Neural progenitor cell (in vitro differentiated cells): ENCODE measurements around the gene CHPF2. TPM values are rescaled to one million over a fixed set of nuclear protein-coding genes. Genes with fewer than 3 reads are reported as not detected.

ENCODE experiments used
- DNase-seq: peaks from one replicate; pipeline ENCODE4 v3.0.0-alpha.2; 2016; ENCODE audit warnings: low spot score
- H2AFZ ChIP-seq: fragments of 200-600 bp; sonication (generic); replicated peaks from 2 replicates; pipeline ENCODE4 v1.6.1; 2016; ENCODE audit warnings: antibody characterized with exemption
- H3F3A ChIP-seq: fragments of 200-600 bp; sonication (generic); 2 replicates; pipeline ENCODE4 v1.6.1; 2016; ENCODE audit warnings: antibody characterized with exemption, low read depth
- H3K27ac ChIP-seq: fragments of 200-600 bp; sonication (generic); 2 replicates; pipeline ENCODE4 v1.5.1; 2016; ENCODE audit warnings: mild to moderate bottlenecking
- H3K27me3 ChIP-seq: fragments of 200-600 bp; sonication (generic); 2 replicates; pipeline ENCODE4 v1.6.1; 2016; ENCODE audit warnings: mild to moderate bottlenecking, moderate library complexity
- H3K36me3 ChIP-seq: fragments of 200-600 bp; sonication (generic); 2 replicates; pipeline ENCODE4 v1.5.1; 2016
- H3K4me1 ChIP-seq: fragments of 200-600 bp; sonication (generic); 2 replicates; pipeline ENCODE4 v1.6.1; 2016; ENCODE audit warnings: mixed run types
- H3K4me2 ChIP-seq: fragments of 200-600 bp; sonication (generic); 2 replicates; pipeline ENCODE4 v1.6.1; 2016
- H3K4me3 ChIP-seq: fragments of 200-600 bp; sonication (generic); 2 replicates; pipeline ENCODE4 v1.5.1; 2016
- H3K79me2 ChIP-seq: fragments of 200-600 bp; sonication (generic); 2 replicates; pipeline ENCODE4 v1.6.1; 2016; ENCODE audit warnings: low read depth
- H3K9ac ChIP-seq: fragments of 200-600 bp; sonication (generic); 2 replicates; pipeline ENCODE4 v1.6.1; 2016
- H3K9me3 ChIP-seq: fragments of 200-600 bp; sonication (generic); 2 replicates; pipeline ENCODE4 v1.5.1; 2016; ENCODE audit warnings: low read depth
- H4K20me1 ChIP-seq: fragments of 200-600 bp; sonication (generic); 2 replicates; pipeline ENCODE4 v1.6.1; 2016; ENCODE audit warnings: low read depth
- H3K27ac Mint-ChIP-seq: 3 replicates; pipeline ENCODE4 v1.8.0; 2021; ENCODE audit warnings: mixed read lengths
- H3K27me3 Mint-ChIP-seq: 2 replicates; pipeline ENCODE4 v1.8.0; 2022; ENCODE audit warnings: low read depth, mild to moderate bottlenecking, inconsistent platforms, moderate library complexity, mixed read lengths; ENCODE audit not compliant: insufficient read depth
- H3K36me3 Mint-ChIP-seq: 3 replicates; pipeline ENCODE4 v1.8.0; 2021; ENCODE audit warnings: mixed read lengths
- H3K4me1 Mint-ChIP-seq: 3 replicates; pipeline ENCODE4 v1.8.0; 2021; ENCODE audit warnings: mixed read lengths
- H3K4me3 Mint-ChIP-seq: 3 replicates; pipeline ENCODE4 v1.8.0; 2021; ENCODE audit warnings: mild to moderate bottlenecking, moderate library complexity, mixed read lengths
- H3K9me3 Mint-ChIP-seq: 3 replicates; pipeline ENCODE4 v1.8.0; 2020; ENCODE audit warnings: mixed read lengths
- CTCF ChIP-seq: fragments of 200-600 bp; sonication (generic); IDR thresholded peaks from 2 replicates; pipeline ENCODE4 v1.5.1; 2017; ENCODE audit warnings: antibody characterized with exemption, mild to moderate bottlenecking
- EZH2 ChIP-seq: fragments of 200-600 bp; sonication (generic); IDR thresholded peaks from 2 replicates; pipeline ENCODE4 v1.6.1; 2017; ENCODE audit warnings: antibody characterized with exemption, mild to moderate bottlenecking, moderate library complexity
- EZH2phosphoT487 ChIP-seq: fragments of 200-600 bp; sonication (generic); IDR thresholded peaks from 2 replicates; pipeline ENCODE4 v1.6.1; 2017; ENCODE audit warnings: antibody characterized with exemption
- total RNA-seq: library from RNA; depleted of rRNA; stranded (reverse); fragments of >200 nt; gene quantifications from 2 replicates; pipeline ENCODE4 v1.2.3, GENCODE V29; 2015; ENCODE audit warnings: low replicate concordance

The CHPF2 gene
- total RNA-seq, 1 donor from 2014 or later = 8.8 TPM

- Histone ChIP-seq H3K4me2 (no peak overlapping the region), H3K9ac (no peak overlapping the region), H2AFZ (no peak overlapping the region), H3K27me3 (no peaks in the 10 kb centered on the region), H3K4me3 (no peak overlapping the region), H3K79me2 (peaks cover 8% of the 10 kb centered on the region), H3K36me3 (no peaks in the 10 kb centered on the region), H3F3A (no peaks in the 10 kb centered on the region), H3K4me1 (peaks cover 16% of the 10 kb centered on the region), H4K20me1 (peaks cover 9% of the 10 kb centered on the region), H3K27ac (no peak overlapping the region), H3K9me3 (no peaks in the 10 kb centered on the region)
- DNase-seq = no peak
- H3K4me3 Mint-ChIP-seq = no peak overlapping the region
- no peak overlapping the region for H3K27ac Mint-ChIP-seq
- peaks cover 8% of the 10 kb centered on the region for H3K27me3 Mint-ChIP-seq
- H3K36me3 Mint-ChIP-seq = peaks cover 20% of the 10 kb centered on the region
- H3K9me3 Mint-ChIP-seq = no peaks in the 10 kb centered on the region
- H3K4me1 Mint-ChIP-seq = peaks cover 18% of the 10 kb centered on the region
- no peak for TF ChIP-seq EZH2
- TF ChIP-seq CTCF = no peak
- TF ChIP-seq EZH2phosphoT487 = no peak
Observed at GRCh38 chr7:151238924-151239836, 6.9 kb downstream of the CHPF2 start.

- Mint-ChIP-seq H3K4me3 (peak overlapping the region; percentile 35), H3K36me3 (peaks cover 20% of the 10 kb centered on the region), H3K27me3 (peaks cover 12% of the 10 kb centered on the region), H3K4me1 (peaks cover 23% of the 10 kb centered on the region), H3K27ac (no peak overlapping the region), H3K9me3 (no peaks in the 10 kb centered on the region)
- Histone ChIP-seq H3K79me2 (peaks cover under 1% of the 10 kb centered on the region), H3K9me3 (no peaks in the 10 kb centered on the region), H3K4me2 (no peak overlapping the region), H3K9ac (no peak overlapping the region), H3K36me3 (no peaks in the 10 kb centered on the region), H3K4me3 (no peak overlapping the region), H3K4me1 (peaks cover 21% of the 10 kb centered on the region), H3K27me3 (peaks cover 6% of the 10 kb centered on the region), H2AFZ (no peak overlapping the region), H4K20me1 (peaks cover 13% of the 10 kb centered on the region), H3F3A (peaks cover 5% of the 10 kb centered on the region), H3K27ac (no peak overlapping the region)
- no peak for DNase-seq
- TF ChIP-seq CTCF (no peak), EZH2phosphoT487 (no peak), EZH2 (no peak)
Observed at GRCh38 chr7:151239837-151240459, 7.7 kb downstream of the CHPF2 start.

GRCh38 chr7:151240536-151240935 is 8.3 kb downstream of the CHPF2 start:
- Mint-ChIP-seq H3K27ac (no peak overlapping the region), H3K36me3 (peaks cover 20% of the 10 kb centered on the region), H3K4me3 (no peak overlapping the region), H3K27me3 (peaks cover 10% of the 10 kb centered on the region), H3K4me1 (peaks cover 24% of the 10 kb centered on the region), H3K9me3 (no peaks in the 10 kb centered on the region)
- Histone ChIP-seq H3F3A (peaks cover 10% of the 10 kb centered on the region), H3K4me2 (no peak overlapping the region), H3K9ac (no peak overlapping the region), H4K20me1 (peaks cover 17% of the 10 kb centered on the region), H2AFZ (no peak overlapping the region), H3K27me3 (peaks cover 12% of the 10 kb centered on the region), H3K27ac (no peak overlapping the region), H3K36me3 (no peaks in the 10 kb centered on the region), H3K4me3 (no peak overlapping the region), H3K4me1 (peaks cover 26% of the 10 kb centered on the region), H3K79me2 (no peaks in the 10 kb centered on the region), H3K9me3 (no peaks in the 10 kb centered on the region)
- TF ChIP-seq CTCF (no peak), EZH2 (no peak), EZH2phosphoT487 (no peak)
- no peak for DNase-seq
